H9 (cell line): ENCODE measurements around the gene RBM19. TPM values are rescaled to one million over a fixed set of nuclear protein-coding genes. Genes with fewer than 3 reads are reported as not detected.

ENCODE experiments used
- DNase-seq: peaks from one replicate; pipeline ENCODE4 v3.0.0-alpha.2; 2017
- H2AFZ ChIP-seq: one replicate; pipeline ENCODE4 v1.6.1; 2013; ENCODE audit warnings: mild to moderate bottlenecking, low read length, control low read depth, moderate library complexity
- H2AK5ac ChIP-seq: 2 replicates; pipeline ENCODE4 v1.6.1; 2013; ENCODE audit warnings: low read length, control low read depth, mixed read lengths; ENCODE audit not compliant: insufficient read length
- H2BK120ac ChIP-seq: one replicate; pipeline ENCODE4 v1.6.1; 2013; ENCODE audit warnings: low read depth, mild to moderate bottlenecking, low read length, control low read depth, inconsistent platforms; ENCODE audit not compliant: poor library complexity, severe bottlenecking
- H2BK12ac ChIP-seq: 2 replicates; pipeline ENCODE4 v1.6.1; 2013; ENCODE audit warnings: low read length, control low read depth, mixed read lengths, low read depth; ENCODE audit not compliant: insufficient read length
- H2BK15ac ChIP-seq: 2 replicates; pipeline ENCODE4 v1.6.1; 2013; ENCODE audit warnings: low read depth, low read length, control low read depth
- H2BK20ac ChIP-seq: one replicate; pipeline ENCODE4 v1.6.1; 2013; ENCODE audit warnings: low read depth, mild to moderate bottlenecking, low read length, control low read depth, inconsistent platforms; ENCODE audit not compliant: poor library complexity, severe bottlenecking
- H2BK5ac ChIP-seq: 2 replicates; pipeline ENCODE4 v1.6.1; 2013; ENCODE audit warnings: low read length, control low read depth, mixed read lengths; ENCODE audit not compliant: insufficient read length
- H3K14ac ChIP-seq: 2 replicates; pipeline ENCODE4 v1.6.1; 2013; ENCODE audit warnings: low read length, control low read depth; ENCODE audit not compliant: insufficient read depth
- H3K18ac ChIP-seq: 2 replicates; pipeline ENCODE4 v1.6.1; 2013; ENCODE audit warnings: low read depth, mild to moderate bottlenecking, mixed read lengths, low read length, control low read depth; ENCODE audit not compliant: insufficient read length
- H3K23ac ChIP-seq: 2 replicates; pipeline ENCODE4 v1.6.1; 2013; ENCODE audit warnings: low read length, control low read depth, mixed read lengths, low read depth; ENCODE audit not compliant: insufficient read length
- H3K23me2 ChIP-seq: 2 replicates; pipeline ENCODE4 v1.6.1; 2013; ENCODE audit warnings: low read depth, mild to moderate bottlenecking, mixed read lengths, low read length, control low read depth; ENCODE audit not compliant: insufficient read length, poor library complexity, severe bottlenecking
- H3K27ac ChIP-seq: 2 replicates; pipeline ENCODE4 v1.5.1; 2013; ENCODE audit warnings: low read length, control low read depth, mixed read lengths, low read depth; ENCODE audit not compliant: insufficient read length
- H3K27me3 ChIP-seq: 2 replicates; pipeline ENCODE4 v1.6.1; 2013; ENCODE audit warnings: low read length, control low read depth, inconsistent platforms; ENCODE audit not compliant: insufficient read depth
- H3K4ac ChIP-seq: 2 replicates; pipeline ENCODE4 v1.6.1; 2013; ENCODE audit warnings: low read depth, mild to moderate bottlenecking, control low read depth, inconsistent platforms, low read length, moderate library complexity
- H3K4me1 ChIP-seq: 2 replicates; pipeline ENCODE4 v1.6.1; 2013; ENCODE audit warnings: low read length, control low read depth, inconsistent platforms; ENCODE audit not compliant: insufficient read depth
- H3K4me2 ChIP-seq: 2 replicates; pipeline ENCODE4 v1.6.1; 2013; ENCODE audit warnings: low read length, control low read depth, mixed read lengths; ENCODE audit not compliant: insufficient read length, insufficient read depth
- H3K56ac ChIP-seq: 2 replicates; pipeline ENCODE4 v1.6.1; 2013; ENCODE audit warnings: low read depth, mild to moderate bottlenecking, mixed read lengths, low read length, control low read depth; ENCODE audit not compliant: insufficient read length
- H3K79me1 ChIP-seq: 2 replicates; pipeline ENCODE4 v1.6.1; 2013; ENCODE audit warnings: low read depth, mild to moderate bottlenecking, moderate library complexity, low read length, control low read depth, inconsistent platforms; ENCODE audit not compliant: insufficient read depth, poor library complexity, severe bottlenecking
- H3K79me2 ChIP-seq: 2 replicates; pipeline ENCODE4 v1.6.1; 2013; ENCODE audit warnings: low read length, control low read depth, inconsistent platforms; ENCODE audit not compliant: insufficient read depth
- H3K9ac ChIP-seq: 2 replicates; pipeline ENCODE4 v1.6.1; 2013; ENCODE audit warnings: low read length, control low read depth, mixed read lengths; ENCODE audit not compliant: insufficient read length; ENCODE audit errors: extremely low read depth
- H3K9me3 ChIP-seq: one replicate; pipeline ENCODE4 v1.6.1; 2013; ENCODE audit warnings: low read depth, low read length, inconsistent platforms; ENCODE audit not compliant: control insufficient read depth
- H3T11ph ChIP-seq: one replicate; pipeline ENCODE4 v1.6.1; 2013; ENCODE audit warnings: mild to moderate bottlenecking, low read length, control low read depth, inconsistent platforms
- H4K20me1 ChIP-seq: one replicate; pipeline ENCODE4 v1.6.1; 2013; ENCODE audit not compliant: control insufficient read depth, insufficient read length, insufficient read depth
- H4K5ac ChIP-seq: 2 replicates; pipeline ENCODE4 v1.6.1; 2013; ENCODE audit warnings: low read depth, mild to moderate bottlenecking, mixed read lengths, low read length, control low read depth; ENCODE audit not compliant: insufficient read length
- H4K8ac ChIP-seq: replicated peaks from 2 replicates; pipeline ENCODE4 v1.6.1; 2013; ENCODE audit warnings: low read length, control low read depth, mixed read lengths, low read depth; ENCODE audit not compliant: insufficient read length
- H4K91ac ChIP-seq: 2 replicates; pipeline ENCODE4 v1.6.1; 2013; ENCODE audit warnings: low read depth, mild to moderate bottlenecking, moderate library complexity, mixed read lengths, low read length, control low read depth; ENCODE audit not compliant: insufficient read length
- H3K27ac Mint-ChIP-seq, 3 experiments: 2 replicates in 2 of 3; 3 replicates in 1 of 3; pipeline ENCODE4 v1.8.0; 2020 to 2021; ENCODE audit warnings: mixed read lengths in 3 of 3, mild to moderate bottlenecking in 1 of 3, moderate library complexity in 1 of 3
- H3K27me3 Mint-ChIP-seq: 2 replicates; pipeline ENCODE4 v1.8.0; 2021; ENCODE audit warnings: low read depth, mild to moderate bottlenecking, moderate library complexity, mixed read lengths
- H3K36me3 Mint-ChIP-seq, 3 experiments: 2 replicates in 2 of 3; 3 replicates in 1 of 3; pipeline ENCODE4 v1.8.0; 2020 to 2021; ENCODE audit warnings: low read depth in 3 of 3, mixed read lengths in 3 of 3; ENCODE audit not compliant: insufficient read depth in 1 of 3
- H3K4me1 Mint-ChIP-seq, 2 experiments: 2 replicates each; pipeline ENCODE4 v1.8.0; 2020; ENCODE audit warnings: mixed read lengths in 2 of 2
- H3K4me3 Mint-ChIP-seq, 2 experiments: 2 replicates in 1 of 2; 3 replicates in 1 of 2; pipeline ENCODE4 v1.8.0; 2020 to 2021; ENCODE audit warnings: mild to moderate bottlenecking in 2 of 2, mixed read lengths in 2 of 2, moderate library complexity in 1 of 2
- H3K9me3 Mint-ChIP-seq, 2 experiments: 2 replicates in 1 of 2; 3 replicates in 1 of 2; pipeline ENCODE4 v1.8.0; 2020; ENCODE audit warnings: mild to moderate bottlenecking in 2 of 2, mixed read lengths in 2 of 2, moderate library complexity in 1 of 2
- WGBS: extraction: QIAGEN DNeasy Blood & Tissue Kit; methylation state at CpG from one replicate; pipeline ENCODE4 v1.1.7; 2013; ENCODE audit warnings: missing lambda C conversion rate, low lambda C conversion rate, mixed read lengths; ENCODE audit not compliant: insufficient read length; ENCODE audit errors: extremely low coverage; 5-methylcytosine and 5-hydroxymethylcytosine counted together
- total RNA-seq: library from RNA; stranded (reverse); gene quantifications from 2 replicates; pipeline ENCODE4 v1.2.1, GENCODE V29; 2021
- TF ChIP-seq, protein P1 (sequence below): fragments of 200-600 bp; sonication (generic); conservative IDR thresholded peaks from 3 replicates; pipeline ENCODE4 v1.8.0; 2021; ENCODE audit warnings: antibody characterized with exemption, mild to moderate bottlenecking

Gene RBM19
- total RNA-seq, 1 experiment from 2014 or later: 32.2 TPM

DNA sequence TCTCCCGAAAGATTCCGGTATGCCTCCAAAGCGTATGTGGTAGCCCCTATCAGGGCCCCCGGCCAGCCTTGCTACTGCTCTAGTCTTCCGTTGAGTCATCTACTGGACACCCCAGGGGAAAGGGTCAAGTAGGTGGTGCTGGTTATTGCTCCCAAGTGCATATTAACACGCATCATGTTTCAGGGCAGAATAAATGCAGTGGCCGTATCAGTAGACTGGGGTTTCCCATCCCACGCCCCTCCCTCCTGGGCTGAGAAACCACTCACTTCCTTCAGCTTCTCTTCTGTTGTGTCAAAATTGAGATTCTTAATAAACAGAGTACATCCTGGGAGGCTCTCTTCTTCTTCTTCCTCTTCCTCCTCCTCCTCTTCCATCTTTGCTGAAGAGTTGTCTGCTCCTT, 39.3 kb downstream of the RBM19 start:
- Histone ChIP-seq H3K27ac (no peak overlapping the region), H3K79me1 (no peaks in the 10 kb centered on the region), H2AK5ac (no peak overlapping the region), H3K56ac (no peak overlapping the region), H3K9me3 (no peaks in the 10 kb centered on the region), H3K23me2 (no peaks in the 10 kb centered on the region), H3K79me2 (no peaks in the 10 kb centered on the region), H2BK120ac (no peak overlapping the region), H4K20me1 (no peaks in the 10 kb centered on the region), H3K4me2 (no peak overlapping the region), H2BK20ac (no peak overlapping the region), H3K4ac (no peak overlapping the region), H3K18ac (no peak overlapping the region), H3K9ac (no peak overlapping the region), H2BK15ac (no peak overlapping the region), H4K5ac (no peak overlapping the region), H3K4me1 (no peaks in the 10 kb centered on the region), H2BK5ac (no peak overlapping the region), H4K91ac (no peak overlapping the region), H3K14ac (no peak overlapping the region), H2AFZ (no peak overlapping the region), H4K8ac (no peak overlapping the region), H3T11ph (no peak overlapping the region), H3K23ac (no peak overlapping the region), H3K27me3 (no peaks in the 10 kb centered on the region), H2BK12ac (no peak overlapping the region)
- no CpG with 5 or more reads among the region's 8 CpGs for WGBS
- peak overlapping the region; percentile 17 to 52 (median 19); a peak in 3 of 7 replicates for H3K27ac Mint-ChIP-seq
- peaks cover 18 to 50% of the 10 kb centered on the region in 2 experiments for H3K4me1 Mint-ChIP-seq
- no peak overlapping the region for H3K4me3 Mint-ChIP-seq
- TF ChIP-seq, protein P1, sequence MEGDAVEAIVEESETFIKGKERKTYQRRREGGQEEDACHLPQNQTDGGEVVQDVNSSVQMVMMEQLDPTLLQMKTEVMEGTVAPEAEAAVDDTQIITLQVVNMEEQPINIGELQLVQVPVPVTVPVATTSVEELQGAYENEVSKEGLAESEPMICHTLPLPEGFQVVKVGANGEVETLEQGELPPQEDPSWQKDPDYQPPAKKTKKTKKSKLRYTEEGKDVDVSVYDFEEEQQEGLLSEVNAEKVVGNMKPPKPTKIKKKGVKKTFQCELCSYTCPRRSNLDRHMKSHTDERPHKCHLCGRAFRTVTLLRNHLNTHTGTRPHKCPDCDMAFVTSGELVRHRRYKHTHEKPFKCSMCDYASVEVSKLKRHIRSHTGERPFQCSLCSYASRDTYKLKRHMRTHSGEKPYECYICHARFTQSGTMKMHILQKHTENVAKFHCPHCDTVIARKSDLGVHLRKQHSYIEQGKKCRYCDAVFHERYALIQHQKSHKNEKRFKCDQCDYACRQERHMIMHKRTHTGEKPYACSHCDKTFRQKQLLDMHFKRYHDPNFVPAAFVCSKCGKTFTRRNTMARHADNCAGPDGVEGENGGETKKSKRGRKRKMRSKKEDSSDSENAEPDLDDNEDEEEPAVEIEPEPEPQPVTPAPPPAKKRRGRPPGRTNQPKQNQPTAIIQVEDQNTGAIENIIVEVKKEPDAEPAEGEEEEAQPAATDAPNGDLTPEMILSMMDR: no peak
- H3K9me3 Mint-ChIP-seq: no peaks in the 10 kb centered on the region; a peak in 1 of 5 replicates
- no peaks in the 10 kb centered on the region for H3K27me3 Mint-ChIP-seq
- H3K36me3 Mint-ChIP-seq: peaks cover 27 to 53% (median 50%) of the 10 kb centered on the region in 3 experiments; a peak in 6 of 7 replicates
- no peak for DNase-seq
